SK-N-DZ (cell line): ENCODE measurements around the gene ZSCAN21.
A peak's percentile ranks its signal among the peaks of the same experiment; 100 is the strongest.

Experiments
- DNase-seq: peaks from one replicate; pipeline ENCODE4 v3.0.0-alpha.2; 2015; ENCODE audit warnings: low spot score

ZSCAN21 gene

DNA sequence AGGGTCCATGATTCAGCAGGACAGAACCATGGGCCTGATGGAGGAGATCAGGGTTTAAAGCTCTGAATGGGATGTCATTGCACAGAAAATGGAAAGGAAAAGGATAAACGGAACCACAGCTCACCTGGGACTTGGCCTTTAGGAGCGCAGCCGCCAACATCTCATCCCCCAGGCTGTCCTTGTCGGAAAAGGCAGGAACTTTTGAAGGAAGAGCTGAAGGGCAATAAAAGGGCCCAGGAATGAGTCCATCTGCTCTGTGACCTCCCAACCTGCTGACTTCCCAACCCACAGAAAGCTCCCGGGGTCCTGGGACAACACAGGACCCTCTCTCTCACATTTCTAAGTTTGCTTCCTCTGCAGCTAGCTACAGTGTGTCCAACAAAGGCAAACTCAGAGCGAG lies 25.8 kb downstream of the ZSCAN21 start:
- DNase-seq: no peak

- DNase-seq: no peak
Observed at GRCh38 chr7:100077205-100077604, 27.6 kb downstream of the ZSCAN21 start.

- no peak for DNase-seq
Observed at GRCh38 chr7:100079024-100079560, 29.5 kb downstream of the ZSCAN21 start.

DNA sequence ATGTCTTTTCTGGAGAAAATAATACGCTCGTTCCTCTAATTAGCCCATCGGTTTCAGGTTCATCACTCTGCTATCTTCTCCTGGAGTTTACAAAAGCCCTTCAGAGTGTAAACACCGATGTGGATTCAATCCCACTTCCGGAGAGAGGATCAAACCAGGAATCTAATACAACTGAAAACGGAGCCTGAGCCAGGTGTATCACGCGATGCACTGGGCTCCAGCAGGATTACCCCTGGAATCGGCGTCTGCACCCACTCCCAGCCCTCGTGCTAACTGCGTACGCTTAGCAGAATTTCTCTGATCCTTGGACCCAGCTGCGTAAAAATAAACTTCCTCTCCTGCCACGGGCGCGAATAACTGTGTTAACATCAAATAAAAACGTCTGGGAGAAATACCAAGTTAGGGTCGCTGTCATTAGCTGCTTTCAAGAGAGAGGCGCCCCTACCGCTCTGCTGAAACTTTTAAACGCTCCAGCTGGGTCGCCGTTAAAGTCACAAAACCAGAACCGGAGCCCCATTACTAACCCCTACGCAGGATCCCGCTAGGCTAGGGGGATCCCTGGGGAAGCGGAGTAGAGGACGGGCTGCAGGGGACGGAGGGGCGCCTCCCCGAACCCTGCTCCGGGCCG lies 31.4 kb downstream of the ZSCAN21 start:
- peak; percentile 27 for DNase-seq

GRCh38 chr7:100081535-100082102 lies 32.0 kb downstream of the ZSCAN21 start, which contains the start of gene ZNF3:
TSS of gene ZNF3 (minus strand) at chr7:100081723. CDS start at chr7:100077357, 4,366 bp downstream.
- DNase-seq: peak; percentile 99

- no peak for DNase-seq
Observed at GRCh38 chr7:100082978-100083377, 33.4 kb downstream of the ZSCAN21 start.

DNA sequence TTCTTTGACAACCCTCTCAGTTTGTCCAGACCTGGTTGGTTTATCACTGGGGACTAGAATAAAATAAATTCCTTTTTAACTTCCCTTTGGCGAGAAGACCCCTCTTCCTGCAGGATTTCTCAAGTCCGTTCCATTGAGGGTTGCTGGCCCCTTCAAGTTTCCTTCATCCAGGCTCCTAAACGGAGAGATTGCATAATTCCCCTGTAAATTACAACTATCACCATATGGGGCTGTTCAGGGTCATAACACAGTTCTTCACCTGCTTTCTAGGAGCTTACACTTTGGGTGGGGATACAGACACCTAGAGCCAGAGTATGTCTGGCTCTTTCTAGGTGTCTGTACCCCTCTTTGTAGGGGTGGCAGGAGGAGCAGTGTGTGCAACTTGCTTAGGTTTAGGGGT lies 35.9 kb downstream of the ZSCAN21 start:
- no peak for DNase-seq

DNA sequence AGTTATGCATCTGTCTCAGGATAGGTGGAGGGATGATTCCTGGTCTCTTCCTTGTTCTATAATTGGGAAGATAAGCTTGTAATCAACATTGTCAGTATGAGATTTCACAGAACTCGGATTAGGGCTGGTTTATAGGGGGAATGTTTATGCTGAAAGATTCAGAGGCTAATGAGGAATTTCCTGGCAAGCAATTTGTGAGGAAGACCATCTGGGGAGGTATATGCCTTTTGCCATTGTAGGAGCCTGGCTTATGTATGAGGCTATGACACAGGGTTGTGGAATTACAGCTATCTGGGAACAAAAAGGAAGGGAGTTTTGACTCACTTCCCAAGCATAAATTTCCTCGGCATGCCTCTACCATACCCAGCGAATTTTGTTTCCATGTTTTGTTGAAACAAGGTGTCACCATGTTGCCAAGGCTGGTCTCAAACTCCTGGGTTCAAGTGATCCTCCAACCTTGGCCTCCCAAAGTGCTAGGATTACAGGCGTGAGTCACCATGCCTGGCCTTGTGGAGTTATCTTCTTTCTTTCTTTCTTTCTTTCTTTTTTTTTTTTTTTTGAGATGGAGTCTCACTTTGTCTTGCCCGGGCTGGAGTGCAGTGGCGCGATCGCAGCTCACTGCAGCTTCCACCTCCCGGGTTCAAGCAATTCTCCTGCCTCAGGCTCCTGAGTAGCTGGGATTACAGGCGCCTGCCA lies 37.6 kb downstream of the ZSCAN21 start:
- DNase-seq: peak; percentile 56

DNA sequence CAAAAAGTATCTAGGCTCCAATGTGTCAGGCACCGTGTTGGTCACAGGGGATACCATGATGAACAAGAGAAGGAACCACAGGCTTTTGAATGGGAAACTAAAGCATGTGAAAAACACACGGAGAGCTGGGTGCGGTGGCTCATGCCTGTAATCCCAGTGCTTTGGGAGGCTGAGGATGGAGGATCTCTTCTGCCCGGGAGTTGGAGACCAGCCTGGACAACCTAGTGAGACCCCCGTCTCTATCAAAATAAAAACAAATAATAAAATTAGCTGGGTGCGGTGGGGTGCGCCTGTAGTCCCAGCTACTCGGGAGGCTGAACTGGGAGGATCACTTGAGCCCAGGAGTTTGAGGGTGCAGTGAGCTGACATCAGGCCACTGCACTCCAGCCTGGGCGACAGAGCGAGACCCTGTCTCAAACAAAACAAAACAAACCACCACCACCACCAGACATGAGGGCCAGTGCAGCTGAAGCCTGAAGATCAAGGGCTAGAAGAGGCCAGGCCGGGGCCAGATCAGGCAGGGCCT lies 38.6 kb downstream of the ZSCAN21 start:
- no peak for DNase-seq

DNA sequence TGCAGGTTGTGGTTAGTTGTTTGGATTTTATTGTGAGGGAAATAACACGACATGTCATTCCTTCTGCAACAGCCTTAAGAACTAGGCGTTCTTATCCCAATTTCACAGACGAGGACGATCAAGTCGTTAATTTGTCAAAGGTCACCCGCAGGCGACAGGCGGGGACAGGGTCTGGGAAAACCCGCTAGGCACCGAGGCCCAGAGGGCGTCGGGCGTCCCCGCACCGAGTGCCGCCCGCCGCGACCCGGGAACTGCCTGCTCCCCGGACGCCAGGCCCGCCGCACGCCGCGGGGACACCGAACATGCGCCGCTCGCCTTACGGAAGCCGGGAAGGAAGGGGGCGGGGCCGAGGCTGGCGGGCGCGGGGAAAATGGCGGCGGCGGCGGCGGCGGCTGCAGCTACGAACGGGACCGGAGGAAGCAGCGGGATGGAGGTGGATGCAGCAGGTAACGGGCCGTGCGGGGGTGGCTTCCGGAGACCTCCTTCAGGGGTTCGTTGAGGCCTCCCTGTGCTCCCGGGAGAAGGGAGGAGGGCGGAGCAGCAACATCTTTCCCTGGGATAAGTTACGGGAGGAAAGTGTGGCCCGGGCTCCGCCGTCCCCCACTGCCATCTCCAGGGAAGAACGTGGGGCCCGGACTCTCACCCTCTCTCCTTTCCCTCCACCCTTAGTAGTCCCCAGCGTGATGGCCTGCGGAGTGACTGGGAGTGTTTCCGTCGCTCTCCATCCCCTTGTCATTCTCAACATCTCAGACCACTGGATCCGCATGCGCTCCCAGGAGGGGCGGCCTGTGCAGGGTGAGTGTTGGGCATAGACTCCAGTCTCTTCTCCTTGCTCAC lies 39.3 kb downstream of the ZSCAN21 start, which contains the start of gene COPS6:
TSS of gene COPS6 (plus strand) at position 349 of the 837 bp plus-strand sequence. CDS start at position 371, 22 bp downstream.
- peak; percentile 74 for DNase-seq

DNA sequence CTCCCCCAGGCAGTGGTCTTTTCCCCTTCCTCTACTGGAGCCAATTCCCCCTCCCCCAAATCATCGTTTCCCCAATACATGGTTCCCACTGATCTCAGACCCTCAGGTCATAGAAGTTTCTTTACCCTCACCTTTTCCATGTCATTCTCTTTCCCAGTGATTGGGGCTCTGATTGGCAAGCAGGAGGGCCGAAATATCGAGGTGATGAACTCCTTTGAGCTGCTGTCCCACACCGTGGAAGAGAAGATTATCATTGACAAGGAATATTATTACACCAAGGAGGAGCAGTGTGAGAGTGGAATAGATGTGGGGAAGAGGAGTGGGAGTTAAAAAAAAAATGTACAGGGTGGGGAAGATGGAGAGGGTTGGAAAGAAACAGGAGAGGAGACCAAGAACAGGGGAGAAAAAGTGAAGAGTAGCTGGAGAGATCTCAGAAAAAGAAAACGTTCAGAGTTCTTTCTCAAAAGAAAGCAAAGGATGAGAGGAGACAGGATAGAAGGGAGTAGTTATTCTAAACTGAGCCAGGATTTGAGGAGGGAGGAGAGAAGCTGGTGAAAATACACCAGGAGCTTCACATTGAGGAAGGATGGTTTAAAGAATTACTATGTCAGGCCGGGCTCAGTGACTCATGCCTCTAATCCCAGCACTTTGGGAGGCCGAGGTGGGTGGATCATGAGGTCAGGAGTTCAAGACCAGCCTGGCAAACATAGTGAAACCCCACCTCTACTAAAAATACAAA lies 40.1 kb downstream of the ZSCAN21 start:
- no peak for DNase-seq

GRCh38 chr7:100090527-100091410 lies 41.2 kb downstream of the ZSCAN21 start:
- DNase-seq: peak; percentile 39

DNA sequence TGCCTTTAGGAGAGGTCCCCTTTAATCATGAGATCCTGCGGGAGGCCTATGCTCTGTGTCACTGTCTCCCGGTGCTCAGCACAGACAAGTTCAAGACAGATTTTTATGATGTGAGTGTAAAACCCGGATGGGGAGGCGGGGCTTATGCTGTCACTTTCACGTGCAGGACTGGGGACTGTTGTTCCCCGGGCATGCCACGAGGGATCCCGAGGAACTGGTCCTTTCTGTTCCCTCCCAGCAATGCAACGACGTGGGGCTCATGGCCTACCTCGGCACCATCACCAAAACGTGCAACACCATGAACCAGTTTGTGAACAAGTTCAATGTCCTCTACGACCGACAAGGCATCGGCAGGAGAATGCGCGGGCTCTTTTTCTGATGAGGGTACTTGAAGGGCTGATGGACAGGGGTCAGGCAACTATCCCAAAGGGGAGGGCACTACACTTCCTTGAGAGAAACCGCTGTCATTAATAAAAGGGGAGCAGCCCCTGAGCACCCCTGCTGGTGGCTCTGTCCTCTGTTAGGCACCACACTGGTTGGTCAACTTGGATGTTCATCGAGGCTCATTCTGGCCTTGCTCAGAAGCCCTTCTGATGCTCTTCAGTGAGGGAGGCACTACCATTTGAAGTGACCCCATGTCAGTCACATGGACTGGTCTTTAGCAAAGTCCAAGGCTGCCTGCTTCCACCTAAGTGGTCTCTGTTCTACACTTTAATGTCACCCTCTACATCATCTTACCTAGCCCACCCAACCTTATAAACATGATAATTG lies 42.0 kb downstream of the ZSCAN21 start:
- peak; percentile 61 for DNase-seq

DNA sequence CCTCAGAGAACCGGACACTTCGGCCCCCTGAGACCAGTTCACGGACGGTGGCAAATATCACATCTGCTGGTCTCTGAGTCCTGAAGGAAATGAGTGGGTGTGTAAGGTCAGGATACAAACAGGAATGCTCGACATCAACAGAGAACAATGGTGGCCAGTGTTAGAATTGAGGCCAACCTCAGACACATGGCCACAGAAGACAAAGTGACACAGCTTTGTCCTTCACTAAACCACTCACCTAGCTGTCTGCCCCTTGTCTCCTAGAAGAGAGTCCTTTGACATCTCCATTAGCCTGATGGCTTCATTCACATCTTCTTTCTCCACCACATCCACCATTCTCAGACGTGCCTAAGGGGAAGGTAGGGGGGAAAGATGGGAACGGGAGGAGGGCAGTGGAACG lies 43.5 kb downstream of the ZSCAN21 start:
- DNase-seq: no peak

DNA sequence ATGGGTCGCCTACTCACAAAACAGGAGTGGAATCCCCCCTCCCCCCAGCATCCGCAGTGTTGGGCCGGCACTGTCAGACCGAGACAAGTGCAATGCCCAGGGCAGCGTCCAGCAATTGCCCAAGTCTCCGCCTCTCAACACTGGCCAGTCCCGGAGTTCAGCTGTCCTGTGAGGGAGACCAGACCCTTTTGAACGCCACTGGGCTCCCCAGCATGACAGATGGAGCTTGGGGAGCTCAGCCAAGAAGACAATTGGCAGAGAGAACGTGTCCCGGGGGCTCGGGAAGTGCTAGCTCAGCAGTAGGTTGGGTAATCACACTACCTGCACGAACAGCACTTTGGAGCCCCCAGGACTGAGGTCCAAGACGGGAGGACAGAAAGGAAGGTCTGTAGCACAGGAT lies 43.9 kb downstream of the ZSCAN21 start:
- DNase-seq: no peak

DNA sequence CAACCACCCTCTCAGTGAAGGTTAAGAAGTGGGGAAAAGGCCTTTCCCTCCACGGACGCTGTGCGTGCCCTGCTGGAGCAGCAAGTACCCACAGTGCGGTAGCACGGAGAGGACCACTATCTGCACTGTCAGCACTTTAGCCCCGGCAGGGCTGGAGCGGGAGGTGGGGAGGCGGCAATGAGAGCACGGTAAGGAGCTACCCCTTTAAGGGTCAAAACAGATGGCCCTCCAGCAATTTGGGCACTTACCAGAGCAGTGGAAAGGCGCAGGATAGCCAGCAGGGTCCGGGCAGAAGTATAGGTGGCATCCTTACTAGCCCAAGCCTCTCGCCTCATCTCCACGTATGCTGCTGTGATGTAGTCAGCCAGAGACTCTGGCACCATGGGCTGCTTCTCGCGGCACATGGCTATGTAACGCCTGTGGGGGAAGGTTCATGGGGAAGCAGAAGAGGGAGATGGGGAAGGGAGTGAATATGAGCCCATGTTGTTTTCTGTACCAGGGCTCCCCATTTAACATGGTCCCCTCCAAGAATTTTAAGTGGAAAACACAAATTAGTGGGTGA lies 44.4 kb downstream of the ZSCAN21 start:
- DNase-seq: no peak

GRCh38 chr7:100095289-100095688 lies 45.7 kb downstream of the ZSCAN21 start:
- DNase-seq: no peak

DNA sequence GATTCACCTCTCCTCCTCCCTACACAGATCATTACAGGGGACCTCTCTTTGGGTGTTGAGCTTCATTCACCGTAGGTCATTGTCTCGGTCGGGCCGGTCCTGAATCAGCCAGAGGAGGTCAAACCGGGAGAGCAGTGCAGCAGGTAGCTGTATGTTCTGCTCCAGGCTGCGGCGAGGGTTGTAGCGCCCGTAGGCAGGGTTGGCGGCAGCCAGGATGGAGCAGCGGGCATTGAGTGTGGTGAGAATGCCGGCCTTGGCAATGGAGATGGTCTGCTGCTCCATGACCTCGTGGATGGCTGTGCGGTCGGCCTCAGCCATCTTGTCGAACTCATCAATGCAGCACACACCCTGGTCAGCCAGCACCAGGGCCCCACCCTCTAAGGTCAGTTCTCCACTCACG lies 46.1 kb downstream of the ZSCAN21 start:
- no peak for DNase-seq

DNA sequence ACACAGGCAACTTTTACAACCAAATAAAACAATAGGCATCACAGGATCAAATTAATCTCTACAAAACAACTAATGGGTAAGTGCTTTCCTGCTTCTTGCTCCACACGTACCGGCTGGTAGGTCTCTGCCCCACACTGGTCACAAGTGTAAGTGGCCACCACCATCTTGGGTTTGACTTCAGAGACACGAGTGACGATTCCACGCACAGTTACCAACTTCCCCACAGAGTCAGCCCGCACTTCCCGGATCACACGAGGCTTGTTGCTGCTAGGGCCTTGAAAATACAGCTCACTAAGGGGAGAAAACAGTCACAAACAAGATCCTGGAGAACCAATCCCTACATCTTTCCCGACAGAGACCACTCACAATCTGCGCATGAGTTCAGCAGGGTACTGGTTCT lies 49.3 kb downstream of the ZSCAN21 start:
- DNase-seq: no peak
